Measurements from ENCODE around the gene RFESD.

RFESD gene

DNA sequence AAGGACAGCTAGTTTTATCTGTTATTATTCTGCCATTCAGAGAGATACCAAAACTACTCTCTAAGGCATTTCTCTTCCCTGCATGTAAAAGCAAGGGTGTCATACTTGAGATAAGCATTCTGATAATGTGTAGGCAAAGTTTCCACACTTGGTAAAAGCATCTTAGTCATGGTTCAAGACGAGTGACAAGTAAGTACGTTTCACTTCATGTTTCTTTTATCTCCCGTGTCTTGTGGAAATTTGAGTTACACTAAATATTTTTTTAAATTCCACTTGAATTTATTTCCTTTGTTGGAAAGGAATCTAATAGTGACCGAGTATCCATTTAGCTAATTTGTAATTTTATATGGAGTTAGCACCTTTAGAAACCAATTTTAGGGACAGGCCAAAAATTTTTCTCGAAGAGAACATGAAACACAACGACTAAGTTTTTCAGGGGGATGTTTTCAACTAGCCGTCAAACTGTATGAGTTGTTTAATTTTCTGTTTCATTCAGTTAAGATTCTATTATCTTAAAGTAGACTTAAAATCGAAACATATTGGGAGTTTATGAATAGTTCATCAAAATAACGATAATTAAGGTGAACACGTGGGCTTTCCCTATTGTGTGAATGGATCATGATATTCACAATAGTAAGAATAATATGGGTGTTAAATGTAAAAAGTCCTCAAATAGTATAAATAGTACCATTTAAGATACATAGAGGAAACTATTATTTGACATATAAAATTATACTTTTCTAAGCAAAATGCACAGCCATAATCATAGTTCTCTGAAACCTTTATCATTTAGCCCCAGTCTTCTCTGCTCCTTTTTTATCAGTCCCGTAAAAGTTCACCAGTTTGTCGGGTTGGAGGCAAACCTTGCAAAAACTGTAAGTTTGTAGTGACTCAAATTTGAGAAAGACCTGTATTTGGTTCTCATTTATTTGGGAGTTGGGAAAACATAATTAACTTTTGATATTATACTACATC is 1.6 kb downstream of the RFESD start:
- no peak overlapping the region for H3K4me3 ChIP-seq (ENCODE audit: low read length)
- peaks cover 6% of the 10 kb centered on the region; the same call in 1 of the 2 replicates for H3K4me1 ChIP-seq (ENCODE audit: insufficient read depth, low read length)
- no peaks in the 10 kb centered on the region for H3K27me3 ChIP-seq (ENCODE audit: insufficient read depth, low read length)
- no peak overlapping the region for H3K27ac ChIP-seq (ENCODE audit: low read depth, low read length)
- H3K9ac ChIP-seq (ENCODE audit: low read depth, low read length), result no peak overlapping the region
- WGBS, result 96% methylated on average over 10 of the region's 12 CpGs
- H3K36me3 ChIP-seq (ENCODE audit: insufficient read depth, low read length), result no peaks in the 10 kb centered on the region
- H3K9me3 ChIP-seq (ENCODE audit: insufficient read depth, low read depth, low read length), result no peaks in the 10 kb centered on the region

DNA sequence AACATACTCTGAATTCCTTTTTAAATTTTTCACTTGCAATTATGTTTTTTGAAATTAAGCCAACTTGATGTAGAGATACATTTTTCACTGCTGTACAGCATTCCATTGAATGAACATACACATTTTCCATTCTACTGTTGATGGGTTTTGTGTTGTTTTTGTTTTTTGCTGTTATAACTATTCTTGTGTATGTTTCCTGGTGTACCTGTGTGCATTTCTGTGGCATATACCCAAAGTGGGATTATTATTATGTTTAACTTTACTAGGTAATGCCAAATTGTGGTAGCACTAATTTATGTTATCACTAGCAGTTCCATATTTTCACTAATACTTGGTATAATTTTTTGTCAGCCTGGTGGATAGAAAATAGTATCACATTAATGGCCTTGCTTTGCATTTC is 2.7 kb downstream of the RFESD start:
- H3K27ac ChIP-seq (ENCODE audit: low read depth, low read length), result no peak overlapping the region
- no peak overlapping the region for H3K4me3 ChIP-seq (ENCODE audit: low read length)
- no peak overlapping the region for H3K9ac ChIP-seq (ENCODE audit: low read depth, low read length)
- H3K9me3 ChIP-seq (ENCODE audit: insufficient read depth, low read depth, low read length), result no peaks in the 10 kb centered on the region
- H3K4me1 ChIP-seq (ENCODE audit: insufficient read depth, low read length), result peaks cover 6% of the 10 kb centered on the region; the same call in 1 of the 2 replicates
- H3K27me3 ChIP-seq (ENCODE audit: insufficient read depth, low read length), result no peaks in the 10 kb centered on the region
- H3K36me3 ChIP-seq (ENCODE audit: insufficient read depth, low read length), result no peaks in the 10 kb centered on the region

DNA sequence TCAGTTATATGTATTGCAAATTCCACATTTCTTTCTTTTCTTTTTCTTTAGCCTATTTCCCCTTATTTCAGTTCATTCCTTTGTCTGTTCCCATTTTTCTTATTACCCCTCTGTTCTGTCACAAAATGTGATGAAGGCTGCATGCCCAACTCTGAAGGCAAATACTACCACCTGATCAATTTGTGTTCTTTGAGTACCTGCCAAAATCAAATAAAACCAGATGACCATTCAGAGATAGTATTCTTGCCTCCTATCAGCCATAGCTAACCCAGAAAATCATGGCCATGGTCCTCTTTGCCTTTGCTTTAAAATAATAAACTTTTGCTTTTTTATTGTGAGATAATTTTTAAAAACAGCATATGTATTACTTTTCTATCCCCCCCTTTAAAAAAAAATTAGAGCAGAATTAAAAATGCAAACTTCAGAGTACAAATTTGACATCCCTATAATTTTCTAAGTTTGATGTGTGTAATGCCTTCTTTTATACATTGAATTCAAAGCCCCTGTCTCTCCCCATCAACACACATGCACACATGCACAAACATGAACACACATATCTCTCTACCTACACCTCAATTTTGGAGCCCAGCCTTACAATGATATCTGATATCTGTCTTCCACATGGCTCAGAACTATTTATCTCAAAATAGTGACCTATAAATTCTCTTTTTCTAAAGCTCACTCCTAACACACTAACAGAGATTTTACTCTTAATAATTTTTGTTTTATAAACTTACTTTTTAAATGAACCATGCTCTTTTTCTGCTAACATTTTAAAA is 3.5 kb downstream of the RFESD start:
- no peak overlapping the region for H3K27ac ChIP-seq (ENCODE audit: low read depth, low read length)
- H3K9ac ChIP-seq (ENCODE audit: low read depth, low read length), result no peak overlapping the region
- H3K27me3 ChIP-seq (ENCODE audit: insufficient read depth, low read length), result no peaks in the 10 kb centered on the region
- H3K36me3 ChIP-seq (ENCODE audit: insufficient read depth, low read length), result no peaks in the 10 kb centered on the region
- H3K4me1 ChIP-seq (ENCODE audit: insufficient read depth, low read length), result peaks cover 6% of the 10 kb centered on the region; the same call in 1 of the 2 replicates
- H3K4me3 ChIP-seq (ENCODE audit: low read length), result no peak overlapping the region
- H3K9me3 ChIP-seq (ENCODE audit: insufficient read depth, low read depth, low read length), result no peaks in the 10 kb centered on the region

DNA sequence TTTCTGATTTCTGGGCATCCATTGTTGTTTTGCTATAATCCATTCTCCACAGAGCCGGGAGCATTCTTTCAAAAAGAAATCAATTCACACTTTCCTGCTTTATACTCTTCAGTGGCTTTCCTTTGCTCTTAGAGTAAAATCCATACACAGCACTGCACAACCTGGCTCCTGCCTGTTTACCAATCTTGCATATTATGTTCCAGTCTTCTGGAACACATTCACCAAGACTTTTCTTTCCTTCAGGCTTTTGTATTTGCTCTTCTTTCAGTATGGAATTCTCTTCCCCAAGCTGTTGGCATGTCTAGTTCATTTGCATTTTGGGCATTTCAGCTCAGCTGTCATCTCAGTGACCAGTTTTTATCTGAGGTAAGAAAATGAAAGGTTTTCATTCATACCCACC is 6.3 kb downstream of the RFESD start:
- no peaks in the 10 kb centered on the region for H3K27me3 ChIP-seq (ENCODE audit: insufficient read depth, low read length)
- H3K9me3 ChIP-seq (ENCODE audit: insufficient read depth, low read depth, low read length), result no peaks in the 10 kb centered on the region
- H3K27ac ChIP-seq (ENCODE audit: low read depth, low read length), result no peak overlapping the region
- 93% methylated on average over 1 of the region's 1 CpG for WGBS
- no peaks in the 10 kb centered on the region for H3K4me1 ChIP-seq (ENCODE audit: insufficient read depth, low read length)
- no peak overlapping the region for H3K9ac ChIP-seq (ENCODE audit: low read depth, low read length)
- no peaks in the 10 kb centered on the region for H3K36me3 ChIP-seq (ENCODE audit: insufficient read depth, low read length)
- H3K4me3 ChIP-seq (ENCODE audit: low read length), result no peak overlapping the region

DNA sequence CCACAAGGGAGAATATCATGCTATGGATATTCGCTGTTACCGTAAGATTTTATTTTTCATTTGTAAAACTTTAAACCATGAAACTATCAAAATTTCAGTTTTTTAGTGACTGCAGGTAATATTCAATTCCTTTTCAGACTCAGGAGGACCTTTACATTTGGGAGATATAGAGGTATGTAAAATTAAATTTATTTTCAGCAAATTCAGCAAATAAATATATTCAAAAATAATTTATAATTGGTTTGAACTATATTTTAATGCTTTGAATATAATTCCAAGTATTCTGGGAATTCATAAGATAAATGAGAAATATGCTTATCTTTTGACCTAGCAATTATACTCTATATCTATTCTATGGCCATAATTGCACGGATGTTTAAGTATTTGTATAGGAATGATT is 7.6 kb downstream of the RFESD start:
- Histone ChIP-seq H3K27ac (ENCODE audit: low read depth, low read length) (no peak overlapping the region), H3K4me3 (ENCODE audit: low read length) (no peak overlapping the region), H3K9ac (ENCODE audit: low read depth, low read length) (no peak overlapping the region), H3K27me3 (ENCODE audit: insufficient read depth, low read length) (no peaks in the 10 kb centered on the region), H3K9me3 (ENCODE audit: insufficient read depth, low read depth, low read length) (no peaks in the 10 kb centered on the region), H3K36me3 (ENCODE audit: insufficient read depth, low read length) (no peaks in the 10 kb centered on the region), H3K4me1 (ENCODE audit: insufficient read depth, low read length) (no peaks in the 10 kb centered on the region)
- WGBS, result 100% methylated on average over 1 of the region's 3 CpGs

DNA sequence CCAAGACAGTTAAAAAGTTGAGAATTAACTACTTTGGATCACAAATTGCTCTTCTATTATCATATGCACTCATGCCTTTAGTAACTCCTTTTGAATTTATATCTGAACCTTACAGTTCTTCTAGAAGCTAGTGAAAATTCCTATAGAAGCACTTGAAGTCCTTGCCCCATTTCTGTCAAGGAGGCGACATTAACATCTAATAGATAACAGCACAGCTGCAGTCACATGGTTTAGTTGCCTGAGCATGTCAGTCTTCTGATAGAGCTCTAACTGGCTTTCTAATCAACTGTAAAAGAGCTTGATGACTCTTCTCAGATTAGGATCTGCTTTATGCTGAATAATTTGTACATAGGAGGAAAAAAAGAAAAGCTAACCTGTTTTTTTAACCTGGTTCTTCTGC is 9.0 kb downstream of the RFESD start:
- no peak overlapping the region for H3K27ac ChIP-seq (ENCODE audit: low read depth, low read length)
- 89% methylated on average over 1 of the region's 1 CpG for WGBS
- no peak overlapping the region for H3K9ac ChIP-seq (ENCODE audit: low read depth, low read length)
- H3K36me3 ChIP-seq (ENCODE audit: insufficient read depth, low read length), result no peaks in the 10 kb centered on the region
- no peaks in the 10 kb centered on the region for H3K27me3 ChIP-seq (ENCODE audit: insufficient read depth, low read length)
- peaks cover 7% of the 10 kb centered on the region for H3K4me1 ChIP-seq (ENCODE audit: insufficient read depth, low read length)
- H3K4me3 ChIP-seq (ENCODE audit: low read length), result no peak overlapping the region
- no peaks in the 10 kb centered on the region for H3K9me3 ChIP-seq (ENCODE audit: insufficient read depth, low read depth, low read length)

DNA sequence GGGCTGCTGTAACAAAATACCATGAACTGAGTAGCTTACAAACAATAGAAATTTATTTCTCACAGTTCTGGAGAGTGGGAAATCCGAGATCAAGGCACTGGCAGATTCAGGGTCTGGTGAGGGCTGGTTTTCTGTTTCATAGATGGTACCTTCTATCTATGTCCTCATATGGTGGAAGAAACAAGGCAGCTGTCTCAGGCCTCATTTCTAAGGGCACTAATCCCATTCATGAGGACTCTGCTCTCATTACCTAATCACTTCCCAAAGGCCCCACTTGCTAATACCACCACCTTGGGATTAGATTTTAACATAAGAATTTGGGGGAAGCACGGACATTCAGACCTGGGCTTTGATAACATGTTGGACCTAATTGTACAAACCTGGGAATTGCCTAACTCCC is 13.5 kb downstream of the RFESD start:
- Histone ChIP-seq H3K9me3 (ENCODE audit: insufficient read depth, low read depth, low read length) (no peaks in the 10 kb centered on the region), H3K27ac (ENCODE audit: low read depth, low read length) (no peak overlapping the region), H3K36me3 (ENCODE audit: insufficient read depth, low read length) (no peaks in the 10 kb centered on the region), H3K4me3 (ENCODE audit: low read length) (no peak overlapping the region), H3K4me1 (ENCODE audit: insufficient read depth, low read length) (peaks cover 12% of the 10 kb centered on the region), H3K27me3 (ENCODE audit: insufficient read depth, low read length) (no peaks in the 10 kb centered on the region), H3K9ac (ENCODE audit: low read depth, low read length) (no peak overlapping the region)
- 88% methylated on average over 1 of the region's 2 CpGs for WGBS

DNA sequence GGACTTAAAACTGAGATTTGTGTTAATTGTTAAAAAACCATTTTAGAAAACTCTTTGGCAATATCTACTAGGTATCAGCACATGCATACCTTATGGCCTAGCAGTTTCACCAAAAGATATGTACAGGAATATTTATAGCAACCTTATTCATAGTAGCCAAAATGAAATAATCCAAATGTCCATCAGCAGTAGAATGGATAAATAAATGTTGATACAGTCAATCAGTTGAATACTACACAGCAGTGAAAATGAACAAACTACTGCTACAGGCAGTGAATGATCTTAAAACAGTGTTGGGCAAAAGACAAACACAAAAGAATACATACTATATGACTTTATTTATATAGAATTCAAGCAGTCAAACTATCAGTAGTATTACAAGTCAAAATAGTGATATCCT is 16.4 kb downstream of the RFESD start:
- Histone ChIP-seq H3K9ac (ENCODE audit: low read depth, low read length) (no peak overlapping the region), H3K27me3 (ENCODE audit: insufficient read depth, low read length) (no peaks in the 10 kb centered on the region), H3K27ac (ENCODE audit: low read depth, low read length) (no peak overlapping the region), H3K4me3 (ENCODE audit: low read length) (no peak overlapping the region), H3K9me3 (ENCODE audit: insufficient read depth, low read depth, low read length) (no peaks in the 10 kb centered on the region), H3K36me3 (ENCODE audit: insufficient read depth, low read length) (no peaks in the 10 kb centered on the region), H3K4me1 (ENCODE audit: insufficient read depth, low read length) (peaks cover 12% of the 10 kb centered on the region)

DNA sequence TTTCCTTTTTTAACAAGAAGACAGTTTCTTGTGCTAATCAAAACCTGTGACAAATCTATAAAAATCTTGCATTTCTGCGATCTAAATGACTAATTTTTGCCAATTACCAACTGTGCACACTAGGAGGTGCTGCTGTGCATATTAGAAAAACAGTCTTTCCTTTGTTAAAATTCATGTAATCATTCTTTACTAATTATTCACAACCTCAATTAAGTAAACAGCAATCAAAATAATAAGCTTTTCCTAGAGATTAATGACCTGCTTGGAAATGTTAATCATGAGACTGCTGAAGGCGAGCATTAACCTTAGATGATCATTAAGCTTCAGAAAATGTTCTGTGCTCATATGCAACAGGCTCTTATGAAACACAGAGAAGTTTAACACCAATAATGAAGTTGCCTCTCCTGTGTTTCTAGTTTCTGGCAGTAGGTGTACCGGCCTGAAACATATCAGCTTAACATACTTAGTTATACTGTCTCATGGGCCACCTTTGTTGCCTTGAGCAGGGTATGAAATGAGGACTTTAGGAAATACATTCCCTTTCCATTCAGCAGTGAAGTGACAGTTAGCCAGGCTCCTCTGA is 17.7 kb downstream of the RFESD start:
- WGBS, result 50% methylated on average over 3 of the region's 3 CpGs
- Histone ChIP-seq H3K36me3 (ENCODE audit: insufficient read depth, low read length) (no peaks in the 10 kb centered on the region), H3K27ac (ENCODE audit: low read depth, low read length) (no peak overlapping the region), H3K9ac (ENCODE audit: low read depth, low read length) (no peak overlapping the region), H3K9me3 (ENCODE audit: insufficient read depth, low read depth, low read length) (no peaks in the 10 kb centered on the region), H3K27me3 (ENCODE audit: insufficient read depth, low read length) (no peaks in the 10 kb centered on the region), H3K4me1 (ENCODE audit: insufficient read depth, low read length) (peaks cover 12% of the 10 kb centered on the region), H3K4me3 (ENCODE audit: low read length) (no peak overlapping the region)

DNA sequence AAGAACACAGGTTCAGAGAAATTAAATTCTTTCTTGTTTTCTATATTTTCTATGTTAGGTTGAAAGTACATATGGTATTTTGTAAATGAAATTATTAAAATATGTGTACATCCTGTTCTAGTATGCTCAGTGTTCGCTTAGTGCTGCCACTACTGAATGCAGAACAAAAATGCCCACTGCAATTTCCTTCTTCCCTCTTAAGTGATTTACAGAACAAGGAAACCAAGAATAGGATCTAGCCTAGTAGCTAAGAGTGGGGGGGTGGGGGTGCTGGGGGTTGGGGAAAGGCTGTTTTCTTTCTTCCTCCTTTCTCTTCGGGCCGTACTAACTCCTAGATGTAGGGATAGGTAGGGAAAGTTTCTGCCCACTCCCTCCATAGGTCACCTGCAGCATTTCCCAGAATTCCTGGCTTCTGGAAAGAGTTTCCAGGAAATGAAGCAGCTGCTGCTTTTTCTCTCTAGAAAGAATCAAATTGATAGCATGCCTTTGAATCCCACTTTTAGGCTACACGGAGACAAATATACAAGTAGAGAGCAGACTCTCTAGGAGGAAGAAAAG is 20.6 kb downstream of the RFESD start:
- no peaks in the 10 kb centered on the region for H3K9me3 ChIP-seq (ENCODE audit: insufficient read depth, low read depth, low read length)
- no peak overlapping the region for H3K9ac ChIP-seq (ENCODE audit: low read depth, low read length)
- WGBS, result 91% methylated on average over 2 of the region's 4 CpGs
- H3K27ac ChIP-seq (ENCODE audit: low read depth, low read length), result no peak overlapping the region
- 0 out of 2 replicates have a peak, but pooled peaks cover 6% of the 10 kb centered on the region for H3K4me1 ChIP-seq (ENCODE audit: insufficient read depth, low read length)
- H3K36me3 ChIP-seq (ENCODE audit: insufficient read depth, low read length), result no peaks in the 10 kb centered on the region
- no peaks in the 10 kb centered on the region for H3K27me3 ChIP-seq (ENCODE audit: insufficient read depth, low read length)
- no peak overlapping the region for H3K4me3 ChIP-seq (ENCODE audit: low read length)

DNA sequence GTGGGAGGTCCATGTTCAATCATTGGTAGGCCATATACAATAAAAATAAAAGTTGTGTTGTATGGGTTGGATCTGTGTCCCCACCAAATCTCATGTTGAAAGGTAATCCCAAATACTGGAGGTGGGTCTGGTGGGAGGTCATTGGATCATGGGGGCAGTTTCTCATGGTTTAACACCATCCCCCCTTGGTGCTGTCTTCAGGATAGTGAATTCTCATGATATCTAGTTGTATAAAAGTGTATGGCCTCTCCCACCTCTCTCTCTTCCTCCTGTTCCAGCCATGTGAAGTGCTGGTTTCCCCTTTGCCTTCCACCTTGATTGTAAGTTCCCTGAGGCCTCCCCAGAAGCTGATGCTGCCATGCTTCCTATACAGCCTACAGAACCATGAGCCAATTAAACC is 21.1 kb downstream of the RFESD start:
- no peak overlapping the region for H3K27ac ChIP-seq (ENCODE audit: low read depth, low read length)
- H3K9me3 ChIP-seq (ENCODE audit: insufficient read depth, low read depth, low read length), result no peaks in the 10 kb centered on the region
- no peak overlapping the region for H3K4me3 ChIP-seq (ENCODE audit: low read length)
- H3K4me1 ChIP-seq (ENCODE audit: insufficient read depth, low read length), result 0 out of 2 replicates have a peak, but pooled peaks cover 6% of the 10 kb centered on the region
- H3K9ac ChIP-seq (ENCODE audit: low read depth, low read length), result no peak overlapping the region
- H3K27me3 ChIP-seq (ENCODE audit: insufficient read depth, low read length), result no peaks in the 10 kb centered on the region
- no peaks in the 10 kb centered on the region for H3K36me3 ChIP-seq (ENCODE audit: insufficient read depth, low read length)
